Neuronal stem cell (in vitro differentiated cells): Measurements from ENCODE around the gene RIPPLY2.

ENCODE experiments used
- DNase-seq: peaks from one replicate; pipeline ENCODE4 v3.0.0-alpha.2; 2013; ENCODE audit warnings: low spot score
- H2AFZ ChIP-seq: one replicate; pipeline ENCODE4 v1.6.1; 2013; ENCODE audit warnings: mild to moderate bottlenecking, low read length, inconsistent platforms
- H2AK5ac ChIP-seq: 2 replicates; pipeline ENCODE4 v1.6.1; 2013; ENCODE audit warnings: low read depth, mild to moderate bottlenecking, inconsistent platforms, low read length, moderate library complexity, mixed read lengths
- H2BK120ac ChIP-seq: 2 replicates; pipeline ENCODE4 v1.6.1; 2013; ENCODE audit warnings: low read depth, mild to moderate bottlenecking, inconsistent platforms, low read length, moderate library complexity, mixed read lengths
- H2BK12ac ChIP-seq: one replicate; pipeline ENCODE4 v1.6.1; 2013; ENCODE audit warnings: low read length, inconsistent platforms
- H2BK15ac ChIP-seq: 2 replicates; pipeline ENCODE4 v1.6.1; 2013; ENCODE audit warnings: mild to moderate bottlenecking, low read length, inconsistent platforms, mixed read lengths
- H2BK5ac ChIP-seq: one replicate; pipeline ENCODE4 v1.6.1; 2013; ENCODE audit warnings: inconsistent platforms, mild to moderate bottlenecking, low read length, moderate library complexity
- H3K14ac ChIP-seq: one replicate; pipeline ENCODE4 v1.6.1; 2013; ENCODE audit warnings: low read length, inconsistent platforms
- H3K18ac ChIP-seq: 2 replicates; pipeline ENCODE4 v1.6.1; 2013; ENCODE audit warnings: low read length, inconsistent platforms
- H3K23ac ChIP-seq: 2 replicates; pipeline ENCODE4 v1.6.1; 2013; ENCODE audit warnings: low read depth, mild to moderate bottlenecking, mixed read lengths, low read length, inconsistent platforms; ENCODE audit not compliant: poor library complexity
- H3K27ac ChIP-seq: replicated peaks from 3 replicates; pipeline ENCODE4 v1.5.1; 2013; ENCODE audit warnings: low read length, inconsistent platforms
- H3K27me3 ChIP-seq, 3 experiments: 2 replicates each; pipeline ENCODE4 v1.6.1; 2013; ENCODE audit warnings: low read length in 3 of 3, mild to moderate bottlenecking in 2 of 3, inconsistent platforms in 1 of 3, low read depth in 1 of 3, mixed read lengths in 1 of 3, moderate library complexity in 1 of 3; ENCODE audit not compliant: control insufficient read depth in 3 of 3, insufficient read depth in 3 of 3
- H3K36me3 ChIP-seq, 2 donors: replicated peaks in 1 of 2; 2 replicates each; pipeline ENCODE4 v1.6.1; 2013; ENCODE audit warnings: low read length in 2 of 2; ENCODE audit not compliant: control insufficient read depth in 2 of 2, insufficient read depth in 2 of 2
- H3K4ac ChIP-seq: 2 replicates; pipeline ENCODE4 v1.6.1; 2013; ENCODE audit warnings: inconsistent platforms, mild to moderate bottlenecking, low read length, moderate library complexity
- H3K4me1 ChIP-seq, 2 donors: 1 replicate in 1 of 2; 2 replicates in 1 of 2; pipeline ENCODE4 v1.6.1; 2013; ENCODE audit warnings: low read length in 2 of 2, low read depth in 1 of 2; ENCODE audit not compliant: control insufficient read depth in 2 of 2, insufficient read depth in 1 of 2
- H3K4me2 ChIP-seq: one replicate; pipeline ENCODE4 v1.6.1; 2013; ENCODE audit warnings: mild to moderate bottlenecking, low read length, inconsistent platforms; ENCODE audit not compliant: insufficient read depth, poor library complexity, severe bottlenecking
- H3K4me3 ChIP-seq, 2 donors: 2 replicates each; pipeline ENCODE4 v1.5.1; 2013; ENCODE audit warnings: low read length in 2 of 2, mild to moderate bottlenecking in 2 of 2, inconsistent platforms in 1 of 2, moderate library complexity in 1 of 2
- H3K79me1 ChIP-seq: one replicate; pipeline ENCODE4 v1.6.1; 2013; ENCODE audit warnings: low read depth, mild to moderate bottlenecking, inconsistent platforms, low read length, moderate library complexity
- H3K9ac ChIP-seq: one replicate; pipeline ENCODE4 v1.6.1; 2013; ENCODE audit warnings: mild to moderate bottlenecking, low read depth, low read length, inconsistent platforms; ENCODE audit not compliant: poor library complexity
- H3K9me3 ChIP-seq, 2 donors: replicated peaks in 1 of 2; 2 replicates each; pipeline versions ENCODE3 to v1.6.1; 2013; ENCODE audit warnings: low read length in 2 of 2, mild to moderate bottlenecking in 2 of 2, inconsistent platforms in 1 of 2, low read depth in 1 of 2, mixed read lengths in 1 of 2, moderate library complexity in 1 of 2; ENCODE audit not compliant: control insufficient read depth in 2 of 2, insufficient read depth in 1 of 2
- H4K8ac ChIP-seq: one replicate; pipeline ENCODE4 v1.6.1; 2013; ENCODE audit warnings: low read depth, mild to moderate bottlenecking, inconsistent platforms, low read length, moderate library complexity
- H4K91ac ChIP-seq: one replicate; pipeline ENCODE4 v1.6.1; 2013; ENCODE audit warnings: low read length, low read depth, mild to moderate bottlenecking, inconsistent platforms; ENCODE audit not compliant: poor library complexity
- WGBS, 2 donors: extraction: QIAGEN DNeasy Blood & Tissue Kit; methylation state at CpG; one replicate each; pipeline ENCODE4 v1.1.7; 2013; ENCODE audit warnings: missing lambda C conversion rate in 2 of 2, mixed read lengths in 1 of 2; ENCODE audit not compliant: insufficient read length in 2 of 2, insufficient replicate concordance in 1 of 2; ENCODE audit errors: extremely low coverage in 2 of 2; 5-methylcytosine and 5-hydroxymethylcytosine counted together

Gene RIPPLY2

GRCh38 chr6:83862776-83863471 is 9.8 kb downstream of the RIPPLY2 start:
- H4K8ac ChIP-seq, result no peak overlapping the region
- H3K23ac ChIP-seq, result no peak overlapping the region
- peaks cover 8 to 37% of the 10 kb centered on the region in 2 donors for H3K36me3 ChIP-seq
- H3K4me2 ChIP-seq, result no peak overlapping the region
- H3K4me1 ChIP-seq, result peaks cover 0 to 2% of the 10 kb centered on the region in 2 donors
- no peak overlapping the region for H4K91ac ChIP-seq
- H2BK15ac ChIP-seq, result no peak overlapping the region
- no peak for DNase-seq
- H3K4me3 ChIP-seq, result no peak overlapping the region
- H2BK5ac ChIP-seq, result no peak overlapping the region
- no peak overlapping the region for H2AFZ ChIP-seq
- H3K27ac ChIP-seq, result no peak overlapping the region
- no peak overlapping the region for H2BK120ac ChIP-seq
- no CpG with 5 or more reads among the region's 4 CpGs for WGBS, 2 donors
- H2AK5ac ChIP-seq, result no peak overlapping the region
- peaks cover 6 to 16% of the 10 kb centered on the region in 2 donors for H3K9me3 ChIP-seq
- H3K79me1 ChIP-seq, result no peaks in the 10 kb centered on the region
- no peak overlapping the region for H3K18ac ChIP-seq
- H3K14ac ChIP-seq, result no peak overlapping the region
- no peaks in the 10 kb centered on the region for H3K27me3 ChIP-seq
- no peak overlapping the region for H3K4ac ChIP-seq
- H2BK12ac ChIP-seq, result no peak overlapping the region
- H3K9ac ChIP-seq, result no peak overlapping the region

- H3K79me1 ChIP-seq, result peaks cover 2% of the 10 kb centered on the region
- no peak for DNase-seq
- H2AK5ac ChIP-seq, result no peak overlapping the region
- H3K14ac ChIP-seq, result no peak overlapping the region
- H3K18ac ChIP-seq, result no peak overlapping the region
- H3K27me3 ChIP-seq, result no peaks in the 10 kb centered on the region
- no peak overlapping the region for H3K27ac ChIP-seq
- no peak overlapping the region for H3K4me3 ChIP-seq
- H2BK5ac ChIP-seq, result no peak overlapping the region
- no peaks in the 10 kb centered on the region for H3K4me1 ChIP-seq
- no peak overlapping the region for H3K4me2 ChIP-seq
- no peak overlapping the region for H2BK12ac ChIP-seq
- H3K4ac ChIP-seq, result no peak overlapping the region
- no peak overlapping the region for H2AFZ ChIP-seq
- H2BK15ac ChIP-seq, result no peak overlapping the region
- no peak overlapping the region for H4K91ac ChIP-seq
- peaks cover 6 to 25% of the 10 kb centered on the region in 2 donors for H3K9me3 ChIP-seq
- no peak overlapping the region for H3K9ac ChIP-seq
- H4K8ac ChIP-seq, result no peak overlapping the region
- H3K36me3 ChIP-seq, result peaks cover 8 to 41% of the 10 kb centered on the region in 2 donors
- no peak overlapping the region for H3K23ac ChIP-seq
- H2BK120ac ChIP-seq, result no peak overlapping the region
Observed at GRCh38 chr6:83867043-83867442, 13.9 kb downstream of the RIPPLY2 start.

GRCh38 chr6:83867527-83868161 is 14.5 kb downstream of the RIPPLY2 start:
- H3K18ac ChIP-seq, result no peak overlapping the region
- peaks cover 6 to 25% of the 10 kb centered on the region in 2 donors for H3K9me3 ChIP-seq
- H3K4me3 ChIP-seq, result no peak overlapping the region
- no peaks in the 10 kb centered on the region for H3K4me1 ChIP-seq
- H2BK5ac ChIP-seq, result no peak overlapping the region
- no peak overlapping the region for H3K4me2 ChIP-seq
- no CpG with 5 or more reads among the region's 9 CpGs for whole genome bisulfite sequencing, 2 donors
- DNase-seq, result peak; percentile 37
- no peak overlapping the region for H3K23ac ChIP-seq
- H3K14ac ChIP-seq, result no peak overlapping the region
- no peak overlapping the region for H3K9ac ChIP-seq
- no peak overlapping the region for H4K8ac ChIP-seq
- H3K4ac ChIP-seq, result no peak overlapping the region
- no peaks in the 10 kb centered on the region for H3K27me3 ChIP-seq
- no peak overlapping the region for H2BK15ac ChIP-seq
- H3K36me3 ChIP-seq, result peaks cover 8 to 41% of the 10 kb centered on the region in 2 donors
- no peak overlapping the region for H4K91ac ChIP-seq
- no peak overlapping the region for H2AFZ ChIP-seq
- H2BK120ac ChIP-seq, result no peak overlapping the region
- H2AK5ac ChIP-seq, result no peak overlapping the region
- no peak overlapping the region for H3K27ac ChIP-seq
- H2BK12ac ChIP-seq, result no peak overlapping the region
- peaks cover 2% of the 10 kb centered on the region for H3K79me1 ChIP-seq

GRCh38 chr6:83868639-83869038 is 15.5 kb downstream of the RIPPLY2 start:
- H3K23ac ChIP-seq, result no peak overlapping the region
- H3K4me1 ChIP-seq, result no peaks in the 10 kb centered on the region
- no peak overlapping the region for H2AK5ac ChIP-seq
- H2BK12ac ChIP-seq, result no peak overlapping the region
- peaks cover 2% of the 10 kb centered on the region for H3K79me1 ChIP-seq
- H3K4ac ChIP-seq, result no peak overlapping the region
- no peak overlapping the region for H2AFZ ChIP-seq
- no peak overlapping the region for H3K4me3 ChIP-seq
- DNase-seq, result no peak
- H3K9ac ChIP-seq, result no peak overlapping the region
- H3K27me3 ChIP-seq, result no peaks in the 10 kb centered on the region
- H3K18ac ChIP-seq, result no peak overlapping the region
- peaks cover 6 to 25% of the 10 kb centered on the region in 2 donors for H3K9me3 ChIP-seq
- H2BK15ac ChIP-seq, result no peak overlapping the region
- WGBS, 2 donors, result no CpG with 5 or more reads among the region's 1 CpG
- H2BK5ac ChIP-seq, result no peak overlapping the region
- H4K91ac ChIP-seq, result no peak overlapping the region
- H3K36me3 ChIP-seq, result peaks cover 8 to 41% of the 10 kb centered on the region in 2 donors
- H3K14ac ChIP-seq, result no peak overlapping the region
- H3K4me2 ChIP-seq, result no peak overlapping the region
- H4K8ac ChIP-seq, result no peak overlapping the region
- no peak overlapping the region for H2BK120ac ChIP-seq
- H3K27ac ChIP-seq, result no peak overlapping the region
